HepG2 (cell line): Measurements from ENCODE around the gene ZSWIM2. TPM values are rescaled to one million over a fixed set of nuclear protein-coding genes. Genes with fewer than 3 reads are reported as not detected.

Experiments
- ATAC-seq: fragments of 200-7000 bp; cut with Tn5 transposase; 3 replicates; pipeline ENCODE4 v1.9.1; 2020; ENCODE audit warnings: mild to moderate bottlenecking, moderate library complexity
- BruUV-seq: library from RNA; stranded (reverse); fragments of 400-500 nt; replicated peaks from 2 replicates; lab custom pipeline; 2021; lab: Mats Ljungman, UMichigan
- CTCF ChIA-PET: fragments of 300-600 bp; formaldehyde crosslinking; extraction: SDS; loops from one replicate; lab custom pipeline; 2021; ENCODE audit warnings: low total read pairs, inconsistent platforms, low intra/inter-chr PET ratio; lab: Yijun Ruan, JAX
- POLR2A ChIA-PET: fragments of 350-600 bp; sonication (Branson Sonifier 250); formaldehyde crosslinking; loops from one replicate; lab custom pipeline; 2020; ENCODE audit warnings: antibody characterized with exemption, inconsistent platforms; lab: Yijun Ruan, JAX
- DNase-seq: peaks from one replicate; pipeline ENCODE4 v3.0.0-alpha.2; 2015; ENCODE audit warnings: low spot score
- FAIRE-seq: peaks from 3 replicates; lab custom pipeline; 2011; peaks lifted over from hg19 to GRCh38; lab: Jason Lieb, UNC
- H2AFZ ChIP-seq: one replicate; pipeline ENCODE4 v1.6.1; 2011; ENCODE audit warnings: low read length, inconsistent platforms
- H3K27ac ChIP-seq: fragments of 300-600 bp; 3 replicates; pipeline ENCODE4 v1.8.0; 2011; ENCODE audit warnings: mixed run types, mild to moderate bottlenecking, mixed read lengths, low read length, inconsistent platforms; ENCODE audit not compliant: insufficient read depth; ENCODE audit errors: extremely low read length
- H3K27me3 ChIP-seq, 2 experiments: fragments of 200-600 bp in 1 of 2; 2 replicates in 1 of 2; 3 replicates in 1 of 2; pipeline versions ENCODE4 v1.6.0 to v1.8.0; 2011; ENCODE audit warnings: low read length in 2 of 2, mild to moderate bottlenecking in 2 of 2, moderate library complexity in 2 of 2, inconsistent platforms in 1 of 2; ENCODE audit not compliant: insufficient read depth in 2 of 2, control insufficient read depth in 1 of 2
- H3K36me3 ChIP-seq, 2 experiments: fragments of 200-600 bp in 1 of 2; replicated peaks in 1 of 2; 2 replicates in 1 of 2; 3 replicates in 1 of 2; pipeline versions ENCODE4 v1.5.1 to v1.8.0; 2011; ENCODE audit warnings: low read length in 2 of 2, inconsistent platforms in 1 of 2; ENCODE audit not compliant: insufficient read depth in 2 of 2, control insufficient read depth in 1 of 2
- H3K4me1 ChIP-seq: 2 replicates; pipeline ENCODE4 v1.5.1; 2012; ENCODE audit warnings: low read length, inconsistent platforms; ENCODE audit not compliant: insufficient read depth
- H3K4me2 ChIP-seq: 2 replicates; pipeline ENCODE4 v1.6.0; 2011; ENCODE audit warnings: low read depth, low read length, inconsistent platforms
- H3K4me3 ChIP-seq, 3 experiments: fragments of 200-600 bp in 1 of 3; sonication (generic), shearing (Covaris generic) in 1 of 3; replicated peaks in 1 of 3; 2 replicates each; pipeline ENCODE4 v1.5.1; 2011 to 2016; ENCODE audit warnings: low read length in 3 of 3, inconsistent platforms in 2 of 3, low read depth in 2 of 3, mild to moderate bottlenecking in 2 of 3, control low read depth in 1 of 3, mixed read lengths in 1 of 3; ENCODE audit not compliant: insufficient read depth in 1 of 3
- H3K79me2 ChIP-seq: one replicate; pipeline ENCODE4 v1.6.1; 2011; ENCODE audit warnings: low read length, inconsistent platforms; ENCODE audit not compliant: insufficient read depth
- H3K9ac ChIP-seq: 2 replicates; pipeline ENCODE4 v1.6.0; 2011; ENCODE audit warnings: mild to moderate bottlenecking, low read depth, low read length, inconsistent platforms; ENCODE audit not compliant: insufficient read depth
- H3K9me3 ChIP-seq: 2 replicates; pipeline ENCODE4 v1.5.1; 2012; ENCODE audit warnings: mild to moderate bottlenecking, low read length
- H4K20me1 ChIP-seq: 2 replicates; pipeline ENCODE4 v1.6.0; 2011; ENCODE audit warnings: inconsistent platforms, mild to moderate bottlenecking, low read length, moderate library complexity; ENCODE audit not compliant: insufficient read depth
- NCOA2 ChIP-seq: sonication (generic); formaldehyde crosslinking; IDR thresholded peaks from 2 replicates; pipeline ENCODE4 v1.8.0; 2022; ENCODE audit warnings: inconsistent platforms
- RFX3 ChIP-seq: IDR thresholded peaks from 2 replicates; pipeline ENCODE4 v1.6.1; 2016; ENCODE audit warnings: missing biosample characterization, missing genetic modification reagents
- SP4 ChIP-seq: sonication (generic); formaldehyde crosslinking; IDR thresholded peaks from 2 replicates; pipeline ENCODE4 v1.8.1; 2023; ENCODE audit warnings: mild to moderate bottlenecking, missing genetic modification reagents
- SRY ChIP-seq: sonication (generic); formaldehyde crosslinking; IDR thresholded peaks from 2 replicates; pipeline ENCODE4 v1.8.0; 2022; ENCODE audit warnings: mild to moderate bottlenecking, missing genetic modification reagents
- STAT5B ChIP-seq: sonication (generic); formaldehyde crosslinking; IDR thresholded peaks from 2 replicates; pipeline ENCODE4 v1.4.0; 2020; ENCODE audit warnings: missing genetic modification reagents
- ZNF543 ChIP-seq: sonication (generic); formaldehyde crosslinking; IDR thresholded peaks from 2 replicates; pipeline ENCODE4 v1.4.0; 2020; ENCODE audit warnings: mild to moderate bottlenecking, missing genetic modification reagents
- WGBS: methylation state at CpG from one replicate; pipeline ENCODE4 v1.1.6; 2017; ENCODE audit warnings: low lambda C conversion rate; 5-methylcytosine and 5-hydroxymethylcytosine counted together
- in situ Hi-C: cut with HindIII; loops from 2 replicates; pipeline ENCODE4 v1.10.0; 2017; ENCODE audit warnings: low pct_unique_long_range_greater_than_20kb; ENCODE audit not compliant: extremely low pct_ligation_motif_present
- intact Hi-C: fragments of 100-400 bp; cut with micrococcal nuclease; formaldehyde crosslinking; loops from one replicate; pipeline ENCODE4 v1.10.0; 2022; ENCODE audit not compliant: unreplicated experiment
- polyA plus RNA-seq, 8 experiments: library from polyadenylated mRNA; depleted of rRNA in 3 of 8; stranded (reverse) in 7 of 8; unstranded in 1 of 8; fragments of >200 nt; fragmentation: Illumina TruSeq in 4 of 8; extraction: Trizol in 4 of 8; gene quantifications; 2 replicates each; pipeline versions ENCODE4 v1.2.1 to v1.2.3, GENCODE V29; 2011 to 2016; ENCODE audit warnings: low read depth in 4 of 8, missing spikeins in 1 of 8, mixed read lengths in 1 of 8; ENCODE audit not compliant: insufficient read depth in 1 of 8
- total RNA-seq, 5 experiments: library from RNA; depleted of rRNA; stranded (reverse); fragments of >200 nt; fragmentation: Illumina TruSeq; extraction: Trizol; gene quantifications; 2 replicates each; pipeline ENCODE4 v1.2.3, GENCODE V29; 2016; ENCODE audit warnings: low read depth in 1 of 5
- TF ChIP-seq, protein P1 (sequence below): sonication (generic); formaldehyde crosslinking; IDR thresholded peaks from 2 replicates; pipeline ENCODE4 v1.4.0; 2020; ENCODE audit warnings: missing genetic modification reagents

The ZSWIM2 gene
- total and polyA plus RNA-seq, 2 of the 13 experiments (the other 11 are each of a cell fraction or from before 2014, with no cell fraction given), result not detected

DNA sequence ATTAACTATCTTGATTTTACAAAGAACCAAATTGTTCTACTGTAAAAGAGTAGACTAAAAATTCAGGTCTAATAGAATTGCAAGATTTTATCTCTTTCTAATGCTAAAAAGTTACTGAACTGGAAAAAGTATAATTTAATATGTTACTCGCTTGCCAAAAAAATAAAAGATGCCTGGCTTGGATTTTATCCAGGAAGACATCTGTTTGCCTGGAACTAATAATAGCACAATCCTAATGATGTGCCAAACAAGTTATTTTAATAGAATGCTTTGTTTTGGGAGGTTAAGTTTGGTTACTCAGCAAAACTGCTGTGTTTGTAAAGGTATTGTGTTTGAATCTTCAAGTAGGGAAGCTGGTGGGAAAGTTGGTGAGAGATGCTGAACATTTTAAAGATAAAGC lies 19.4 kb upstream of the ZSWIM2 start:
- Histone ChIP-seq H3K4me2 (no peak overlapping the region), H3K27ac (no peak overlapping the region), H3K36me3 (no peaks in the 10 kb centered on the region), H2AFZ (no peak overlapping the region), H4K20me1 (no peaks in the 10 kb centered on the region), H3K4me3 (no peak overlapping the region), H3K79me2 (no peaks in the 10 kb centered on the region), H3K9me3 (no peaks in the 10 kb centered on the region), H3K27me3 (no peaks in the 10 kb centered on the region), H3K9ac (no peak overlapping the region), H3K4me1 (no peaks in the 10 kb centered on the region)
- no peak for TF ChIP-seq SP4
- TF ChIP-seq, protein P1, sequence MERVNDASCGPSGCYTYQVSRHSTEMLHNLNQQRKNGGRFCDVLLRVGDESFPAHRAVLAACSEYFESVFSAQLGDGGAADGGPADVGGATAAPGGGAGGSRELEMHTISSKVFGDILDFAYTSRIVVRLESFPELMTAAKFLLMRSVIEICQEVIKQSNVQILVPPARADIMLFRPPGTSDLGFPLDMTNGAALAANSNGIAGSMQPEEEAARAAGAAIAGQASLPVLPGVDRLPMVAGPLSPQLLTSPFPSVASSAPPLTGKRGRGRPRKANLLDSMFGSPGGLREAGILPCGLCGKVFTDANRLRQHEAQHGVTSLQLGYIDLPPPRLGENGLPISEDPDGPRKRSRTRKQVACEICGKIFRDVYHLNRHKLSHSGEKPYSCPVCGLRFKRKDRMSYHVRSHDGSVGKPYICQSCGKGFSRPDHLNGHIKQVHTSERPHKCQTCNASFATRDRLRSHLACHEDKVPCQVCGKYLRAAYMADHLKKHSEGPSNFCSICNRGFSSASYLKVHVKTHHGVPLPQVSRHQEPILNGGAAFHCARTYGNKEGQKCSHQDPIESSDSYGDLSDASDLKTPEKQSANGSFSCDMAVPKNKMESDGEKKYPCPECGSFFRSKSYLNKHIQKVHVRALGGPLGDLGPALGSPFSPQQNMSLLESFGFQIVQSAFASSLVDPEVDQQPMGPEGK (CRISPR knock-in tag), result no peak
- no peak for TF ChIP-seq ZNF543 (CRISPR knock-in tag)
- no peak for TF ChIP-seq STAT5B (CRISPR knock-in tag)
- TF ChIP-seq NCOA2 (CRISPR knock-in tag), result no peak
- TF ChIP-seq RFX3 (CRISPR knock-in tag), result no peak
- TF ChIP-seq SRY (CRISPR knock-in tag), result no peak
- in situ Hi-C loops (loop anchor here (25.0 kb wide), 2 partner anchors 719 to 969 kb away; no protein-coding TSS in a partner anchor), intact Hi-C loops (loop anchor here (10.0 kb wide), 1 partner anchor 1586 kb away; no protein-coding TSS in a partner anchor)
- WGBS, result 16% methylated on average over 1 of the region's 1 CpG
- ATAC-seq (no peak), FAIRE-seq (no peak), DNase-seq (no peak)
- no TSS peak for BruUV-seq
- ChIA-PET POLR2A (no interaction called here), CTCF (no interaction called here)
